ENCODE data around the gene ABLIM3. TPM values are rescaled to one million over a fixed set of nuclear protein-coding genes. Genes with fewer than 3 reads are reported as not detected.

Gene ABLIM3
- total and polyA plus RNA-seq, 2 donors (not counting 3 experiments of a cell fraction or from before 2014, with no cell fraction given), result 16.7 to 42.1 TPM

- ChIA-PET POLR2A (interaction anchor here (0.7 kb wide), 1 partner anchor 121 kb away, joined by 3 read pairs; no protein-coding TSS in a partner anchor), CTCF (no interaction called here)
- H3K4me1 ChIP-seq (ENCODE audit: control insufficient read depth, extremely low read depth, insufficient read depth, low read length), result peaks cover 20% of the 10 kb centered on the region
- no peaks in the 10 kb centered on the region for H3K36me3 ChIP-seq (ENCODE audit: control insufficient read depth in 2 of 2, extremely low read depth in 1 of 2, insufficient read depth in 2 of 2, low read length in 2 of 2)
- DNase-seq (ENCODE audit: low read depth, low spot score) (no peak), FAIRE-seq (no peak)
- H4K20me1 ChIP-seq (replicated peaks; ENCODE audit: control insufficient read depth, extremely low read depth, insufficient read depth, low read length), result no peaks in the 10 kb centered on the region
- no peak overlapping the region for H2AFZ ChIP-seq (ENCODE audit: low read depth, low read length)
- no peak overlapping the region for H3K4me2 ChIP-seq (ENCODE audit: insufficient read depth, low read length)
- TF ChIP-seq POLR2A (IDR thresholded peaks at IDR 0.05; ENCODE audit: low read depth, low read length) (no peak), FOS (IDR thresholded peaks at IDR 0.05; ENCODE audit: borderline replicate concordance, insufficient read depth, low read length) (no peak), GATA2 (IDR thresholded peaks at IDR 0.05; ENCODE audit: insufficient read depth, insufficient read length, low read depth, low read length) (no peak), CTCF (IDR thresholded peaks at IDR 0.05; ENCODE audit: extremely low read depth in 1 of 2, insufficient read depth in 1 of 2, low read depth in 1 of 2, low read length in 2 of 2) (no peak), JUN (IDR thresholded peaks at IDR 0.05; ENCODE audit: borderline replicate concordance, insufficient read depth, insufficient read length, low read depth) (no peak), EZH2 (IDR thresholded peaks at IDR 0.05; ENCODE audit: borderline replicate concordance, low read depth, low read length, severe bottlenecking) (no peak), POLR2AphosphoS5 (IDR thresholded peaks at IDR 0.05; ENCODE audit: insufficient read depth, low read depth, low read length) (no peak), MYC (IDR thresholded peaks at IDR 0.05; ENCODE audit: low read depth, low read length) (no peak), MAX (IDR thresholded peaks at IDR 0.05; ENCODE audit: insufficient read depth, insufficient read length) (no peak)
- H3K9me1 ChIP-seq (replicated peaks; ENCODE audit: control insufficient read depth, extremely low read depth, insufficient read depth, low read length), result no peaks in the 10 kb centered on the region
- no peaks in the 10 kb centered on the region for H3K9me3 ChIP-seq (replicated peaks; ENCODE audit: control insufficient read depth, insufficient read depth, low read length)
- no peaks in the 10 kb centered on the region for H3K79me2 ChIP-seq (ENCODE audit: control insufficient read depth, insufficient read depth, low read length)
- BruUV-seq (replicated peaks), result no TSS peak
- intact Hi-C loops (cut with micrococcal nuclease), result no loop called here
- dilution Hi-C loops (cut with MboI; ENCODE audit: extremely low pct_ligation_motif_present, low sequenced_read_pairs), result no loop called here
- H3K27me3 ChIP-seq (ENCODE audit: control insufficient read depth in 2 of 2, insufficient read depth in 2 of 2, low read length in 2 of 2), result no peaks in the 10 kb centered on the region
- no peak overlapping the region for H3K4me3 ChIP-seq (replicated peaks in 1 of 3; ENCODE audit: insufficient read depth in 1 of 3, low read depth in 1 of 3, low read length in 3 of 3)
- H3K27ac ChIP-seq (ENCODE audit: insufficient read depth, low read depth, low read length), result no peak overlapping the region
- no peak overlapping the region for H3K9ac ChIP-seq (replicated peaks; ENCODE audit: extremely low read depth, insufficient read depth, low read length)
Measured at GRCh38 chr5:149285153-149285552, 143.9 kb downstream of the ABLIM3 start.
